HCT116 (cell line): Measurements from ENCODE around the gene SYCP3.

Source experiments
- CEBPB ChIP-seq: IDR thresholded peaks from 2 replicates; pipeline ENCODE4 v1.6.1; 2012; ENCODE audit warnings: low read depth
- CTCF ChIP-seq, 3 experiments: fragments of 200-600 bp in 1 of 3; sonication (generic) in 1 of 3; IDR thresholded peaks in 2 of 3; conservative IDR thresholded peaks in 1 of 3; 2 replicates each; pipeline ENCODE4 v1.5.1; 2012 to 2017; ENCODE audit warnings: low read depth in 2 of 3, low read length in 2 of 3, antibody characterized with exemption in 1 of 3, borderline replicate concordance in 1 of 3, control low read depth in 1 of 3, mild to moderate bottlenecking in 1 of 3, mixed read lengths in 1 of 3, mixed run types in 1 of 3, moderate library complexity in 1 of 3; ENCODE audit not compliant: insufficient read depth in 1 of 3
- EGR1 ChIP-seq: IDR thresholded peaks from 2 replicates; pipeline ENCODE4 v1.6.1; 2012; ENCODE audit warnings: low read depth
- EZH2 ChIP-seq: fragments of 200-600 bp; sonication (generic); IDR thresholded peaks from 2 replicates; pipeline ENCODE4 v1.6.1; 2017; ENCODE audit warnings: antibody characterized with exemption, mixed run types
- EZH2phosphoT487 ChIP-seq: fragments of 200-600 bp; IDR thresholded peaks from 2 replicates; pipeline ENCODE4 v1.6.1; 2018; ENCODE audit warnings: antibody characterized with exemption, borderline replicate concordance
- POLR2A ChIP-seq: IDR thresholded peaks from 2 replicates; pipeline ENCODE4 v1.7.0; 2011; ENCODE audit warnings: borderline replicate concordance; ENCODE audit not compliant: insufficient read depth, insufficient read length; ENCODE audit errors: extremely low read depth
- REST ChIP-seq: IDR thresholded peaks from 2 replicates; pipeline ENCODE4 v1.6.1; 2012; ENCODE audit warnings: low read depth
- SIN3A ChIP-seq: IDR thresholded peaks from 2 replicates; pipeline ENCODE4 v1.6.1; 2012; ENCODE audit warnings: low read depth
- TCF7L2 ChIP-seq: IDR thresholded peaks from 2 replicates; pipeline ENCODE4 v1.7.0; 2011; ENCODE audit warnings: borderline replicate concordance, inconsistent platforms; ENCODE audit not compliant: insufficient read depth, insufficient read length; ENCODE audit errors: extremely low read depth
- ZBTB33 ChIP-seq: IDR thresholded peaks from 2 replicates; pipeline ENCODE4 v1.6.1; 2011; ENCODE audit warnings: mild to moderate bottlenecking, low read length, moderate library complexity; ENCODE audit not compliant: insufficient replicate concordance; ENCODE audit errors: extremely low read depth
- ZFX ChIP-seq: fragments of 450-650 bp; IDR thresholded peaks from 2 replicates; pipeline ENCODE4 v1.6.1; 2017

- TF ChIP-seq CTCF (IDR thresholded peaks at IDR 0.05 in 2 of 3, conservative IDR thresholded peaks at IDR 0.05 in 1 of 3; ENCODE audit: borderline replicate concordance in 1 of 3, insufficient read depth in 1 of 3, low read depth in 2 of 3, low read length in 2 of 3) (no peak), EZH2phosphoT487 (no peak), POLR2A (no peak), EZH2 (no peak), ZFX (no peak), REST (no peak), TCF7L2 (no peak), EGR1 (no peak), CEBPB (no peak), ZBTB33 (no peak), SIN3A (no peak)
Observed at GRCh38 chr12:101722392-101722791, 16.9 kb downstream of the SYCP3 start.
